Esophagus muscularis mucosa (tissue), 4 donors: ENCODE measurements around the gene CEP68. TPM values are rescaled to one million over a fixed set of nuclear protein-coding genes. Genes with fewer than 3 reads are reported as not detected.

Source experiments
- DNase-seq: peaks from one replicate; pipeline ENCODE4 v3.0.0-alpha.2; 2017; ENCODE audit errors: extremely low spot score
- H3K27ac ChIP-seq, 4 donors: fragments of 200-600 bp; sonication (generic); replicated peaks in 1 of 4; 1 replicate in 3 of 4; 2 replicates in 1 of 4; pipeline ENCODE4 v1.5.1; 2016 to 2019; ENCODE audit warnings: mild to moderate bottlenecking in 1 of 4
- H3K27me3 ChIP-seq, 4 donors: fragments of 200-600 bp; sonication (generic); one replicate each; pipeline versions ENCODE4 v1.5.1 to v1.6.0; 2016 to 2019
- H3K36me3 ChIP-seq, 4 donors: fragments of 200-600 bp; sonication (generic); one replicate each; pipeline ENCODE4 v1.5.1; 2016 to 2019
- H3K4me1 ChIP-seq, 4 donors: fragments of 200-600 bp; sonication (generic); one replicate each; pipeline ENCODE4 v1.5.1; 2016 to 2019
- H3K4me3 ChIP-seq, 4 donors: fragments of 200-600 bp; sonication (generic); 1 replicate in 2 of 4; 2 replicates in 2 of 4; pipeline ENCODE4 v1.5.1; 2016 to 2019; ENCODE audit warnings: mild to moderate bottlenecking in 4 of 4, moderate library complexity in 1 of 4
- H3K9me3 ChIP-seq, 4 donors: fragments of 200-600 bp; sonication (generic); 1 replicate in 3 of 4; 2 replicates in 1 of 4; pipeline ENCODE4 v1.5.1; 2016 to 2019
- EP300 ChIP-seq: sonication (generic); formaldehyde crosslinking; IDR thresholded peaks from one replicate; pipeline ENCODE4 v1.6.1; 2017; ENCODE audit warnings: antibody characterized with exemption
- POLR2A ChIP-seq: fragments of 450-650 bp; IDR thresholded peaks from one replicate; pipeline ENCODE4 v1.6.1; 2017; ENCODE audit warnings: antibody characterized with exemption, moderate library complexity, mild to moderate bottlenecking, low read depth
- POLR2AphosphoS5 ChIP-seq, 2 donors: sonication (generic); formaldehyde crosslinking; IDR thresholded peaks; one replicate each; pipeline ENCODE4 v1.6.1; 2017; ENCODE audit warnings: antibody characterized with exemption in 2 of 2
- WGBS: methylation state at CpG from one replicate; pipeline ENCODE4 v1.1.5; 2018; 5-methylcytosine and 5-hydroxymethylcytosine counted together
- intact Hi-C: fragments of 100-400 bp; cut with DNase I; formaldehyde crosslinking; loops from one replicate; pipeline ENCODE4 v1.15.1; 2023
- total RNA-seq, 4 donors: library from RNA; depleted of rRNA; stranded (reverse); fragments of >200 nt; gene quantifications; one replicate each; pipeline versions ENCODE4 v1.1.0 to v1.2.1, GENCODE V29; 2016
- TF ChIP-seq, protein P1 (sequence below), 3 experiments: fragments of 200-600 bp in 2 of 3; fragments of 450-650 bp in 1 of 3; sonication (generic) in 2 of 3; IDR thresholded peaks; one replicate each; pipeline ENCODE4 v1.5.1; 2017 to 2019; ENCODE audit warnings: antibody characterized with exemption in 3 of 3, mild to moderate bottlenecking in 2 of 3, moderate library complexity in 1 of 3

Gene CEP68
- total RNA-seq, 4 donors from 2014 or later, result 21.6 to 39.3 (median 28.6) TPM

- WGBS, result 94% methylated on average over 3 of the region's 11 CpGs
- TF ChIP-seq EP300 (no peak), POLR2A (no peak), POLR2AphosphoS5 (IDR thresholded peaks at IDR 0.05) (no peak)
- TF ChIP-seq, protein P1, sequence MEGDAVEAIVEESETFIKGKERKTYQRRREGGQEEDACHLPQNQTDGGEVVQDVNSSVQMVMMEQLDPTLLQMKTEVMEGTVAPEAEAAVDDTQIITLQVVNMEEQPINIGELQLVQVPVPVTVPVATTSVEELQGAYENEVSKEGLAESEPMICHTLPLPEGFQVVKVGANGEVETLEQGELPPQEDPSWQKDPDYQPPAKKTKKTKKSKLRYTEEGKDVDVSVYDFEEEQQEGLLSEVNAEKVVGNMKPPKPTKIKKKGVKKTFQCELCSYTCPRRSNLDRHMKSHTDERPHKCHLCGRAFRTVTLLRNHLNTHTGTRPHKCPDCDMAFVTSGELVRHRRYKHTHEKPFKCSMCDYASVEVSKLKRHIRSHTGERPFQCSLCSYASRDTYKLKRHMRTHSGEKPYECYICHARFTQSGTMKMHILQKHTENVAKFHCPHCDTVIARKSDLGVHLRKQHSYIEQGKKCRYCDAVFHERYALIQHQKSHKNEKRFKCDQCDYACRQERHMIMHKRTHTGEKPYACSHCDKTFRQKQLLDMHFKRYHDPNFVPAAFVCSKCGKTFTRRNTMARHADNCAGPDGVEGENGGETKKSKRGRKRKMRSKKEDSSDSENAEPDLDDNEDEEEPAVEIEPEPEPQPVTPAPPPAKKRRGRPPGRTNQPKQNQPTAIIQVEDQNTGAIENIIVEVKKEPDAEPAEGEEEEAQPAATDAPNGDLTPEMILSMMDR (IDR thresholded peaks at IDR 0.05), result no peak
- intact Hi-C loops, result no loop called here
Measured at GRCh38 chr2:65020943-65021528, 35.2 kb upstream of the CEP68 start.

GRCh38 chr2:65021709-65022108, 34.5 kb upstream of the CEP68 start:
- H3K9me3 ChIP-seq, result no peaks in the 10 kb centered on the region
- no peak for DNase-seq
- 64% methylated on average over 4 of the region's 4 CpGs for WGBS
- TF ChIP-seq EP300 (no peak), POLR2A (no peak), POLR2AphosphoS5 (IDR thresholded peaks at IDR 0.05) (no peak)
- TF ChIP-seq, protein P1 (IDR thresholded peaks at IDR 0.05), result no peak
- H3K27ac ChIP-seq, result no peak overlapping the region
- no peak overlapping the region for H3K4me3 ChIP-seq
- no peaks in the 10 kb centered on the region for H3K27me3 ChIP-seq
- H3K4me1 ChIP-seq, result no peaks in the 10 kb centered on the region
- intact Hi-C loops, result no loop called here
- peaks cover 20 to 66% (median 41%) of the 10 kb centered on the region in 4 donors for H3K36me3 ChIP-seq

More at GRCh38 chr2:65020943-65021528, 35.2 kb upstream of the CEP68 start:
- Histone ChIP-seq H3K27ac (no peak overlapping the region), H3K36me3 (peaks cover 20 to 73% (median 46%) of the 10 kb centered on the region in 4 donors), H3K27me3 (no peaks in the 10 kb centered on the region), H3K4me3 (no peak overlapping the region), H3K9me3 (no peaks in the 10 kb centered on the region), H3K4me1 (no peaks in the 10 kb centered on the region)
- no peak for DNase-seq

DNA sequence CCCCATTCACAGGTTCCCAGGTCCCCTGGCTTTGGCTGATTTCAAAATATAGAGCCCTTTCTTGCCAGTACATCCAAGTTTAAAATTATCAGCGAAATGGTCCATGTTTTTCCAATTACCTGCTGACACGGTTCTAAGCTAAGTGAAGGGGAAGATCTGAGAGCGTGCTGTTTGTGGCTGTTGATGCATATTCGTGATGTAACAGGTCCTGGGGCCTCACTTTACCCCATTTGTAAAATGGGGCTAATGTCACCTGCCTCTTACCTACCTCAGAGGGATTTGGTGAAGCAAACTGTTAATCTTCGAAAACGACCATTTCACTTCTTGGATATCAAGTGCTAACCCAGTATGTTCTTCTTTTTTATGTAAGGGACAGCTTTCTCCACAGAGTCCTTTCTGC, 34.0 kb upstream of the CEP68 start:
- no peak for DNase-seq
- H3K27me3 ChIP-seq, result no peaks in the 10 kb centered on the region
- TF ChIP-seq EP300 (no peak), POLR2A (no peak), POLR2AphosphoS5 (IDR thresholded peaks at IDR 0.05) (no peak)
- TF ChIP-seq, protein P1 (IDR thresholded peaks at IDR 0.05), result no peak
- intact Hi-C loops, result no loop called here
- H3K4me3 ChIP-seq, result no peak overlapping the region
- no peaks in the 10 kb centered on the region for H3K4me1 ChIP-seq
- WGBS, result 93% methylated on average over 6 of the region's 6 CpGs
- peaks cover 20 to 61% (median 38%) of the 10 kb centered on the region in 4 donors for H3K36me3 ChIP-seq
- no peaks in the 10 kb centered on the region for H3K9me3 ChIP-seq
- no peak overlapping the region for H3K27ac ChIP-seq

DNA sequence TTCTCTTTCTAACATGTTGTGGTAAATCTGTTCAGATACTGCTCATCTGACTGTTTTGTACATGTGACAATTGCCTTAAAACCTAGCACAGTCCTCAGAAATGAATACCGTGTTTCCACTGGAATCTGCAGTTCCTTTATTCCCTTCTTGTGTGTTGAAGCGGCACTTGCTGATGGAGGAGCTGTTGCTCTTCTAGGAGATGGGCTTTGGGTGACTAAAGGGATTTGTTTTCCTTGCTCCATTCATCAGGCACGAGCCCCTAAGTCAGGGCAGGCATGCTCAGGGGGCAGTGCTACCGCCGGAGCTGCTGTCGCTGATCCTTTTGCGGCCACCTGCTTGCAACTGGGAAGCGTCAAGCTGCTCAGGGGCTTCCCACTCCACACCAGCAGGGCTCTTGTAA, 32.5 kb upstream of the CEP68 start:
- Histone ChIP-seq H3K36me3 (peaks cover 10 to 45% (median 29%) of the 10 kb centered on the region in 4 donors), H3K27ac (no peak overlapping the region), H3K9me3 (no peaks in the 10 kb centered on the region), H3K27me3 (no peaks in the 10 kb centered on the region), H3K4me3 (no peak overlapping the region), H3K4me1 (no peaks in the 10 kb centered on the region)
- no peak for TF ChIP-seq POLR2AphosphoS5 (IDR thresholded peaks at IDR 0.05)
- TF ChIP-seq, protein P1 (IDR thresholded peaks at IDR 0.05), result no peak
- no peak for TF ChIP-seq POLR2A
- TF ChIP-seq EP300, result no peak
- intact Hi-C loops, result no loop called here
- no peak for DNase-seq
- 78% methylated on average over 8 of the region's 8 CpGs for WGBS
